ENCODE measurements around the gene NUAK1. TPM values are rescaled to one million over a fixed set of nuclear protein-coding genes. Genes with fewer than 3 reads are reported as not detected.

NUAK1 gene
- total RNA-seq, 1 experiment from 2014 or later = 14.3 TPM

DNA sequence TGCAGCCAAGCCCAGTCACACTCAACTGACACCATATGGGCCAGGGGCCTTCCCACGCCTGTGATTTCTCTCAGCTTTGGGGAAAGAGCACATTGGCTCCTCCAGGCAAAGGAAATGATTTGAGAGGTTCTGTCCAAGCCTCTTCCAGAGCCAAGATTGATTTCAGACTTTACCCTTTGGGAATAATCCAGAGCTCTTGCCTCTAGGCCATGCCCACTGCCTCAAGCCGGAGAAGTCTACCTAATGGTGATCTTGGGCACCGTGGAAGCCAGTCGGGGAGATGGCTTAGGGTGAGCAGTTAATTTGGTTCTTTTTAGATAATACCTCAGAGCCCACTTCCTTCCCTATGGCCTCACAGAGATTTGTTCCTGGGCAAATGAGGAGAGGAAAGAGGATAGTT lies 45.0 kb upstream of the NUAK1 start:
- BruUV-seq (replicated peaks) = no TSS peak
- Mint-ChIP-seq H3K27ac (ENCODE audit: unreplicated experiment) (no peak overlapping the region), H3K27me3 (ENCODE audit: unreplicated experiment) (peaks cover 25% of the 10 kb centered on the region), H3K9me3 (ENCODE audit: low read depth, unreplicated experiment) (no peaks in the 10 kb centered on the region), H3K4me3 (ENCODE audit: low read depth, unreplicated experiment) (no peak overlapping the region), H3K36me3 (ENCODE audit: insufficient read depth, unreplicated experiment) (no peaks in the 10 kb centered on the region), H3K4me1 (ENCODE audit: low read depth, unreplicated experiment) (peaks cover 8% of the 10 kb centered on the region)
- TF ChIP-seq, protein P1, sequence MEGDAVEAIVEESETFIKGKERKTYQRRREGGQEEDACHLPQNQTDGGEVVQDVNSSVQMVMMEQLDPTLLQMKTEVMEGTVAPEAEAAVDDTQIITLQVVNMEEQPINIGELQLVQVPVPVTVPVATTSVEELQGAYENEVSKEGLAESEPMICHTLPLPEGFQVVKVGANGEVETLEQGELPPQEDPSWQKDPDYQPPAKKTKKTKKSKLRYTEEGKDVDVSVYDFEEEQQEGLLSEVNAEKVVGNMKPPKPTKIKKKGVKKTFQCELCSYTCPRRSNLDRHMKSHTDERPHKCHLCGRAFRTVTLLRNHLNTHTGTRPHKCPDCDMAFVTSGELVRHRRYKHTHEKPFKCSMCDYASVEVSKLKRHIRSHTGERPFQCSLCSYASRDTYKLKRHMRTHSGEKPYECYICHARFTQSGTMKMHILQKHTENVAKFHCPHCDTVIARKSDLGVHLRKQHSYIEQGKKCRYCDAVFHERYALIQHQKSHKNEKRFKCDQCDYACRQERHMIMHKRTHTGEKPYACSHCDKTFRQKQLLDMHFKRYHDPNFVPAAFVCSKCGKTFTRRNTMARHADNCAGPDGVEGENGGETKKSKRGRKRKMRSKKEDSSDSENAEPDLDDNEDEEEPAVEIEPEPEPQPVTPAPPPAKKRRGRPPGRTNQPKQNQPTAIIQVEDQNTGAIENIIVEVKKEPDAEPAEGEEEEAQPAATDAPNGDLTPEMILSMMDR (IDR thresholded peaks at IDR 0.05; ENCODE audit: unreplicated experiment) = no peak
- CTCF ChIA-PET = no interaction called here
- intact Hi-C loops (cut with micrococcal nuclease; ENCODE audit: unreplicated experiment) = no loop called here
- no peak for DNase-seq

DNA sequence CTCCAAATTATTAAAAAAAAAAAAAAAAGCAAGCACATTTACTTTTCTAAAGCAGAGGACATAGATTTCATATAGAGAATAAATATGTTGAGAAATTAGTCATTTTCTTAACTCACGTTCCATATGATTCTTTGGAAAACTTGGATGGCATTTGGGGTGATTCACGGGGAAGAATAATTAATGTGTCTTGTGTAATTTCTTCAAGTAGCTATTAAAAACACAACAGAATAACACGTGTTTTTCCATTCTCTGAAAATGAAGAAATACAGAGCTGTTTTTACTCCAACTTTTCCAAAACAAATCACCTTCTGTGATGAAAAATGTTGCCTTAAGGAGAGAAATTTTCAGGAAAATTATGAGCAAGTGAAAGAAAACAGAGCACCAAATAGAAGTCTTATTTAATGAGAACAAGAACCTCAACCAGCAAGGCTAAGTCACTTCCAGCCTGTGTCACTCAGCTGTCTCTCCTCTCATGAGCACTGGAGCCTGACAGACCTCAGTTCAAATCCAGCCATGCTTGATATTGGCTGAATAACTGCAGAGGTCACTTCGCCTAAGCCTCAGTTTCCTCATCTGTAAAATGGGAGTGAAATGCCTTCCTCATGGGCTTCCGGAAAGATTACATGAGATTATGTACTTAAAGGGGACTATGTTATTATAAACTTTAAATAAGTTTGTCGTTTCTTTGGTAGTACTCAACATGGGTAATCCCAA lies 42.8 kb upstream of the NUAK1 start:
- CTCF ChIA-PET = interaction anchor here (0.7 to 1.0 kb wide), 2 partner anchors 42 to 62 kb away, joined by 3 to 7 read pairs; no protein-coding TSS in a partner anchor
- H3K9me3 Mint-ChIP-seq (ENCODE audit: low read depth, unreplicated experiment) = no peaks in the 10 kb centered on the region
- intact Hi-C loops (cut with micrococcal nuclease; ENCODE audit: unreplicated experiment) = no loop called here
- no peak overlapping the region for H3K4me3 Mint-ChIP-seq (ENCODE audit: low read depth, unreplicated experiment)
- H3K27ac Mint-ChIP-seq (ENCODE audit: unreplicated experiment) = no peak overlapping the region
- TF ChIP-seq, protein P1 (IDR thresholded peaks at IDR 0.05; ENCODE audit: unreplicated experiment) = no peak
- no peak for DNase-seq
- BruUV-seq (replicated peaks) = no TSS peak
- no peaks in the 10 kb centered on the region for H3K36me3 Mint-ChIP-seq (ENCODE audit: insufficient read depth, unreplicated experiment)
- no peaks in the 10 kb centered on the region for H3K4me1 Mint-ChIP-seq (ENCODE audit: low read depth, unreplicated experiment)
- peaks cover 25% of the 10 kb centered on the region for H3K27me3 Mint-ChIP-seq (ENCODE audit: unreplicated experiment)

DNA sequence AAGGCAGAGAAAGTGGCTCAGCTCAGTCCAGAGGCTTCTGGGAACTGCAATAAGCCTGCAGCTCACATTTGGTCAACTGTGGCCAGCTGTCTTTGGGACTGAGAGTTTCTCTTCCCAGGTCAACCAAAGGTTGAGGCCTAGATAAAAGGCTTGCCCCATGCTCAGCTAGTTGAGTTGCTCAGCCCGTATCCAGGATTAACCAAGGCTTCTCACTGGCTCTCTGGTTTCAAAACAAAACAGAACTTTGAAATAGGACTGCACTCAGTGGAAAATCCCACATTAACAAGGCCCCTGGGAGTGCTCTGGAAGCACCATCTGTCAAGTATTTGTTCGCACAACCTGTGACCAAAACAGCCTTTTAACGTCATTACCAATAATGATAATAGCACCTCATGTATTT lies 40.3 kb upstream of the NUAK1 start:
- intact Hi-C loops (cut with micrococcal nuclease; ENCODE audit: unreplicated experiment) = no loop called here
- BruUV-seq (replicated peaks) = no TSS peak
- H3K4me3 Mint-ChIP-seq (ENCODE audit: low read depth, unreplicated experiment) = no peak overlapping the region
- H3K27me3 Mint-ChIP-seq (ENCODE audit: unreplicated experiment) = peaks cover 12% of the 10 kb centered on the region
- H3K27ac Mint-ChIP-seq (ENCODE audit: unreplicated experiment) = no peak overlapping the region
- H3K4me1 Mint-ChIP-seq (ENCODE audit: low read depth, unreplicated experiment) = no peaks in the 10 kb centered on the region
- CTCF ChIA-PET = interaction anchor here (0.5 to 0.6 kb wide), 2 partner anchors 18 to 1474 kb away, joined by 3 read pairs; no protein-coding TSS in a partner anchor
- no peaks in the 10 kb centered on the region for H3K36me3 Mint-ChIP-seq (ENCODE audit: insufficient read depth, unreplicated experiment)
- DNase-seq = no peak
- TF ChIP-seq, protein P1 (IDR thresholded peaks at IDR 0.05; ENCODE audit: unreplicated experiment) = no peak
- no peaks in the 10 kb centered on the region for H3K9me3 Mint-ChIP-seq (ENCODE audit: low read depth, unreplicated experiment)

DNA sequence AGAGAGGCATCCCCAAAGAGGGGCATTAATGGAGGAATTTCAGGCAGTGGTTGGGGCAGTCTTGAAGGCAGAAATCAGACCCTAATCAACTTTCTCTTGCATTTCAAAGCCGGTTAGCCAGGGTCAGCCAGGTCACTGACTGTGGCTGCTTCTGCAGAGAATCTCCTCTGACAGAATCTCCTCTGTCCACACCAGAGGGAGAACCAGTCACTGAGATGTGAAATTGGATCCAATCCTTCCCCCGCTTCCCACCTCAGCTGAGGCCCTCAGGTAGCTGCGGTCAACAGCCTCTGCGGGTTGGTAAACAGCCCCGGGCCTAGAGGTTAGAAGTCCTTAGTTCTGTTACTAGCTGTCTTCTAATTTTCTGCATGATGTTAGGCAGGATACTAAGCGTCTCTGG lies 39.8 kb upstream of the NUAK1 start:
- no peak overlapping the region for H3K27ac Mint-ChIP-seq (ENCODE audit: unreplicated experiment)
- H3K4me1 Mint-ChIP-seq (ENCODE audit: low read depth, unreplicated experiment) = no peaks in the 10 kb centered on the region
- CTCF ChIA-PET = no interaction called here
- DNase-seq = no peak
- peaks cover 12% of the 10 kb centered on the region for H3K27me3 Mint-ChIP-seq (ENCODE audit: unreplicated experiment)
- H3K9me3 Mint-ChIP-seq (ENCODE audit: low read depth, unreplicated experiment) = no peaks in the 10 kb centered on the region
- no TSS peak for BruUV-seq (replicated peaks)
- TF ChIP-seq, protein P1 (IDR thresholded peaks at IDR 0.05; ENCODE audit: unreplicated experiment) = no peak
- no peaks in the 10 kb centered on the region for H3K36me3 Mint-ChIP-seq (ENCODE audit: insufficient read depth, unreplicated experiment)
- intact Hi-C loops (cut with micrococcal nuclease; ENCODE audit: unreplicated experiment) = no loop called here
- H3K4me3 Mint-ChIP-seq (ENCODE audit: low read depth, unreplicated experiment) = no peak overlapping the region

All from Calu3 (cell line).